Activated CD8-positive, alpha-beta memory T cell treated with anti-CD3 and anti-CD28 coated beads for 24 hours (primary cell): ENCODE data around the gene ARFIP1.

Experiments used
- DNase-seq: peaks from one replicate; pipeline ENCODE4 v3.0.0-alpha.2; 2020

Gene ARFIP1

GRCh38 chr4:152942346-152942745 lies 162.6 kb downstream of the ARFIP1 start:
- DNase-seq = no peak

- DNase-seq = no peak
Measured at GRCh38 chr4:152943672-152944071, 163.9 kb downstream of the ARFIP1 start.

- DNase-seq = no peak
Measured at GRCh38 chr4:152944666-152945320, 165.0 kb downstream of the ARFIP1 start.

GRCh38 chr4:152945639-152946038 lies 165.9 kb downstream of the ARFIP1 start:
- DNase-seq = no peak

- DNase-seq = no peak
Measured at GRCh38 chr4:152946446-152946845, 166.7 kb downstream of the ARFIP1 start.

GRCh38 chr4:152947311-152947710 lies 167.6 kb downstream of the ARFIP1 start:
- no peak for DNase-seq

GRCh38 chr4:152949930-152950329 lies 170.2 kb downstream of the ARFIP1 start:
- no peak for DNase-seq

- no peak for DNase-seq
Measured at GRCh38 chr4:152950402-152951274, 170.9 kb downstream of the ARFIP1 start.

GRCh38 chr4:152951348-152951747 lies 171.6 kb downstream of the ARFIP1 start:
- DNase-seq = no peak

GRCh38 chr4:152953514-152953913 lies 173.8 kb downstream of the ARFIP1 start:
- DNase-seq = no peak

- no peak for DNase-seq
Measured at GRCh38 chr4:152954741-152955140, 175.0 kb downstream of the ARFIP1 start.

- DNase-seq = no peak
Measured at GRCh38 chr4:152956147-152956546, 176.4 kb downstream of the ARFIP1 start.

GRCh38 chr4:152956650-152957436 lies 177.1 kb downstream of the ARFIP1 start:
- no peak for DNase-seq

- no peak for DNase-seq
Measured at GRCh38 chr4:152957437-152958171, 177.8 kb downstream of the ARFIP1 start.

GRCh38 chr4:152959080-152959479 lies 179.3 kb downstream of the ARFIP1 start:
- no peak for DNase-seq

- no peak for DNase-seq
Measured at GRCh38 chr4:152960082-152960481, 180.3 kb downstream of the ARFIP1 start.

GRCh38 chr4:152961014-152961772 lies 181.4 kb downstream of the ARFIP1 start:
- no peak for DNase-seq

- DNase-seq = no peak
Measured at GRCh38 chr4:152961773-152962115, 182.0 kb downstream of the ARFIP1 start.
